ENCODE data around the gene PLET1. TPM values are rescaled to one million over a fixed set of nuclear protein-coding genes. Genes with fewer than 3 reads are reported as not detected.

The PLET1 gene
- total RNA-seq, 2 donors from 2014 or later = not detected

DNA sequence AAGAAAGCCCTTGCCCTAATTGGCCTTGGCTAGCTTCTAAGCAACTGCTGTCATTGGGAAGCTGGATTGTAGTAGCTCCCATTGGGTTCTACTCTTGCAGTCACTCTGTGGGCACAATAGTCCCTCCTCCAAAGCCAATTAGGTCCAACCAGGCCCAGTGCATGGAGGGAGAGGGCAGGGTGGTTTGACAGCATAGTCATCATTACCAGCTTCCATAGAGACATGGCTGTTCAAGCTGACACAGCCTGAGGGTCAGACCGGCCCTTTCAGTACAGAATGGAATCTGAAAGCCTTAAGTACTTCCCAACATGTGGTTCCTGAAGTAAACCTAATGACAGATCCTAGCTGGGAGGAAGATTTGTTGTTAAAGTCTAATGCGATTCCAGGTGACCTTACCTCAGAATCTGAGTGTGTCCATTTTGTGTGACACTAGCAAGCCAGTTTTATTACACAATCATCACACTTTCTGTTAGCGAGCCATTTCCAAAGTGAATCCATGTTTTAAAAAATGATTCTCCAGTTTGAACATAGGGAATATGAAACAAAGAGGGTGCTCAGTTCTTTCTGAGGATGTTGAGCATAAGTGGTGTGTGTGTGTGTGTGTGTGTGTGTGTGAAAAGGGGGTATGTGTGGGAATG lies 6.9 kb downstream of the PLET1 start:
- TF ChIP-seq, protein P1, sequence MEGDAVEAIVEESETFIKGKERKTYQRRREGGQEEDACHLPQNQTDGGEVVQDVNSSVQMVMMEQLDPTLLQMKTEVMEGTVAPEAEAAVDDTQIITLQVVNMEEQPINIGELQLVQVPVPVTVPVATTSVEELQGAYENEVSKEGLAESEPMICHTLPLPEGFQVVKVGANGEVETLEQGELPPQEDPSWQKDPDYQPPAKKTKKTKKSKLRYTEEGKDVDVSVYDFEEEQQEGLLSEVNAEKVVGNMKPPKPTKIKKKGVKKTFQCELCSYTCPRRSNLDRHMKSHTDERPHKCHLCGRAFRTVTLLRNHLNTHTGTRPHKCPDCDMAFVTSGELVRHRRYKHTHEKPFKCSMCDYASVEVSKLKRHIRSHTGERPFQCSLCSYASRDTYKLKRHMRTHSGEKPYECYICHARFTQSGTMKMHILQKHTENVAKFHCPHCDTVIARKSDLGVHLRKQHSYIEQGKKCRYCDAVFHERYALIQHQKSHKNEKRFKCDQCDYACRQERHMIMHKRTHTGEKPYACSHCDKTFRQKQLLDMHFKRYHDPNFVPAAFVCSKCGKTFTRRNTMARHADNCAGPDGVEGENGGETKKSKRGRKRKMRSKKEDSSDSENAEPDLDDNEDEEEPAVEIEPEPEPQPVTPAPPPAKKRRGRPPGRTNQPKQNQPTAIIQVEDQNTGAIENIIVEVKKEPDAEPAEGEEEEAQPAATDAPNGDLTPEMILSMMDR (IDR thresholded peaks at IDR 0.05) = no peak
- TF ChIP-seq POLR2AphosphoS5 (IDR thresholded peaks at IDR 0.05) (no peak), POLR2A (IDR thresholded peaks at IDR 0.05) (no peak)
- intact Hi-C loops (cut with DNase I) = no loop called here
- H3K36me3 ChIP-seq = no peaks in the 10 kb centered on the region
- no peak overlapping the region for H3K27ac ChIP-seq
- H3K27me3 ChIP-seq (replicated peaks; ENCODE audit: insufficient read depth) = no peaks in the 10 kb centered on the region
- H3K9me3 ChIP-seq = no peaks in the 10 kb centered on the region
- H3K4me1 ChIP-seq (replicated peaks) = no peaks in the 10 kb centered on the region
- no peak for DNase-seq (ENCODE audit: low spot score)
- no peak overlapping the region for H3K4me3 ChIP-seq
- WGBS = 98% methylated on average over 3 of the region's 3 CpGs

DNA sequence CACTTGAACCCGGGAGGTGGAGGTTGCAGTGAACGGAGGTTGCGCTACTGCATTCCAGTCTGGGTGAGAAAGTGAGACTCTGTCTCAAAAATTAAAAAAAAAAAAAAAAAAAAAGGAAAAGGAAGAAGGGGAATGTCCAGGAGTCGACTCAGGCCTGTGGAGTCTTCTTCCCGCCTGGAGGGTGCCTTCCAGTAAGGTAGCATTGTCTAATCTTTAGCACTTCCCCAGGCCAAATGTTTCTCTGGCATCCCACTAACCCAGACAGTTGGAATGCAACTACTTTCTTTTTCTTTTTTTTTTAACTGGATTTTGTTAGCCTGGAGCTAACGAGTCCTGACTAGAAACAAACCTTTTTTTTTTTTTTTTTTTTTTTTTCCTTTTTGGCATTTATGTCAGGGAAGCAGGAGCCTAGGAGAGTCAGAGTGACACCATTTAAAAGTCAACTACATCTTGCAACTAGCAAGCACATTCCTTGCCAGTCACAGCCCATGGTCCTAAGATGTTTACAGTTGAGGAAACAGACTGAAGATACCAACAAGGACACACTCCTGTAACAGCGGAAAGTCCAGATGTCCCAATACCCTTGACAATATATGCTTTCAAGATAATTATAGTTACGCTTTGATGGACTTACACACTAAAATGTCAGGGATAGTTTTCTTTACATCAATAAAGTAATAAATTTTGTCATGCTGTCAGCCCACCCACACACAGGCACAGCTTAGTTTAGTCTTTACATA lies 10.6 kb downstream of the PLET1 start:
- no peak for DNase-seq (ENCODE audit: low spot score)
- Histone ChIP-seq H3K36me3 (no peaks in the 10 kb centered on the region), H3K4me3 (no peak overlapping the region), H3K9me3 (no peaks in the 10 kb centered on the region), H3K27me3 (replicated peaks; ENCODE audit: insufficient read depth) (no peaks in the 10 kb centered on the region), H3K4me1 (replicated peaks) (no peaks in the 10 kb centered on the region), H3K27ac (no peak overlapping the region)
- TF ChIP-seq POLR2A (IDR thresholded peaks at IDR 0.05) = no peak
- TF ChIP-seq POLR2AphosphoS5 (IDR thresholded peaks at IDR 0.05) = no peak
- TF ChIP-seq, protein P1 (IDR thresholded peaks at IDR 0.05) = no peak
- WGBS = 48% methylated on average over 8 of the region's 8 CpGs
- intact Hi-C loops (cut with DNase I) = no loop called here

DNA sequence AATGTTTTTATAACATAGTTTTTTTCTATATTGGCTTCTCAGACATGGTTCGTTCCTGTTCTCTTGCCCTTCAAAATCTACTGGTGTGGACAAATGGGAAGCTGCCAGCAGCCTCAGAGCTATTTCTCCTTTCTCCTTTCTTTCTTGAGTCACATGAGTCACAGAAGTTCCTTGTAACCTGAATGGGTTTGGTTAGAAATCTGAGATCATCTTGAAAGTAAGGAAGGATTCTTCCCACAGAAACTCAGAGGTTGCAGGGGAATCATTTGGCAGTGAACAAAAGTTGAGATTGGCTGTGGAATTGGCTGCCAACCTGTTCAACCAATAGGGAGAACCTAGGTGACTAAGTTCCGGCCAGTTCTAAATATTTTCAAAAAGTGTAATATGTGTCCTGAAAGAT lies 12.5 kb downstream of the PLET1 start:
- H3K9me3 ChIP-seq = no peaks in the 10 kb centered on the region
- no peak for DNase-seq (ENCODE audit: low spot score)
- TF ChIP-seq POLR2A (IDR thresholded peaks at IDR 0.05) (no peak), POLR2AphosphoS5 (IDR thresholded peaks at IDR 0.05) (no peak)
- TF ChIP-seq, protein P1 (IDR thresholded peaks at IDR 0.05) = no peak
- no peaks in the 10 kb centered on the region for H3K27me3 ChIP-seq (replicated peaks; ENCODE audit: insufficient read depth)
- H3K36me3 ChIP-seq = no peaks in the 10 kb centered on the region
- no peak overlapping the region for H3K27ac ChIP-seq
- no peaks in the 10 kb centered on the region for H3K4me1 ChIP-seq (replicated peaks)
- no peak overlapping the region for H3K4me3 ChIP-seq
- 94% methylated on average over 2 of the region's 2 CpGs for WGBS
- intact Hi-C loops (cut with DNase I) = no loop called here

DNA sequence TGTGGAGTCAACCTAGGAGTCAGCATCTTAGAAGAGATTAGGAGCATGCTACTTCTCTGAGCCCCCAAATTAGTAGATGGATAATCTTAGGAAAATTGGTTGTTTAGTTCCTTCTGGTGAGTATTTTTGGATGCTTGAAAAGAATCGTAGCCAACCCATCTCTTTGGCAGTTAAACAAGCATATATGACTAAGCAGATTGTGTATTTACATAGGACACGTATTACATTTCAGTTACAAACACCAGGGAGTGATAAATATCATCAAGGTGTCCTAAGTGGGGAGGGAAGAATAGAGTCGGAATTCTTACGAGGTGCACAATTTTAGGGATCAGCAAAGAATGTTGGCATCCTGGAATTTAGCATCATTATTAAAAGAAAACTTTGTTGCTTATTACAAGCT lies 13.5 kb downstream of the PLET1 start:
- H3K27me3 ChIP-seq (replicated peaks; ENCODE audit: insufficient read depth) = no peaks in the 10 kb centered on the region
- intact Hi-C loops (cut with DNase I) = no loop called here
- H3K36me3 ChIP-seq = no peaks in the 10 kb centered on the region
- no peak overlapping the region for H3K27ac ChIP-seq
- H3K4me1 ChIP-seq (replicated peaks) = no peaks in the 10 kb centered on the region
- H3K4me3 ChIP-seq = no peak overlapping the region
- H3K9me3 ChIP-seq = no peaks in the 10 kb centered on the region
- 25% methylated on average over 4 of the region's 4 CpGs for WGBS
- TF ChIP-seq POLR2A (IDR thresholded peaks at IDR 0.05) = no peak
- TF ChIP-seq, protein P1 (IDR thresholded peaks at IDR 0.05) = no peak
- TF ChIP-seq POLR2AphosphoS5 (IDR thresholded peaks at IDR 0.05) = no peak
- no peak for DNase-seq (ENCODE audit: low spot score)

DNA sequence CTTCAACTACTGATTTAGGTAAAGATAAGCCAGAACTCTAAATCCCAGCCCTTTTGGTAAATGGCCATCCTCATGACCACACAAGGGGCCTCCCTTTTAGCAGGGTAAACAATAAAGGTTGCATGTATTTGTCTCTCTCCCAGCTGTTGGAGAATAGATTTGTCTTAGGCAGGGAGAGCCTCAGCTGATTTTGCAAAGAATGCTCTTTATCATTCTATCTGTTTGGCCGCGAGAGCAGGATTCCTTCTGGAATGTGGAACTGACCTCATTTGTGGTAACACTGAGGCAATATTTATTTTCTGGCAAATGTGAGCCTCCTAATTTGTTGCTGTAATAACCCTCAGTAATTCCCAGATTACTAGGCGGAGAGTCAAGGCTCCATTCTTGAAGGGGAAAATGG lies 19.2 kb downstream of the PLET1 start:
- peaks cover 3% of the 10 kb centered on the region for H3K4me1 ChIP-seq (replicated peaks)
- H3K27ac ChIP-seq = no peak overlapping the region
- TF ChIP-seq, protein P1 (IDR thresholded peaks at IDR 0.05) = no peak
- TF ChIP-seq POLR2AphosphoS5 (IDR thresholded peaks at IDR 0.05) (peak; percentile 27), POLR2A (IDR thresholded peaks at IDR 0.05) (no peak)
- no peaks in the 10 kb centered on the region for H3K9me3 ChIP-seq
- intact Hi-C loops (cut with DNase I) = no loop called here
- no peaks in the 10 kb centered on the region for H3K27me3 ChIP-seq (replicated peaks; ENCODE audit: insufficient read depth)
- no peak for DNase-seq (ENCODE audit: low spot score)
- peaks cover 0 to 7% of the 10 kb centered on the region in 2 donors for H3K36me3 ChIP-seq
- 45% methylated on average over 3 of the region's 3 CpGs for WGBS
- no peak overlapping the region for H3K4me3 ChIP-seq

All from prostate gland (tissue), 2 donors.